Neural crest cell (in vitro differentiated cells): Measurements from ENCODE around the gene FN1. TPM values are rescaled to one million over a fixed set of nuclear protein-coding genes. Genes with fewer than 3 reads are reported as not detected.

Source experiments
- DNase-seq: peaks from one replicate; pipeline ENCODE4 v3.0.0; 2021; ENCODE audit warnings: low read depth, mixed read lengths, low spot score
- H3K27ac Mint-ChIP-seq: one replicate; pipeline ENCODE4 v1.8.0; 2021; ENCODE audit warnings: mild to moderate bottlenecking, mixed read lengths; ENCODE audit not compliant: unreplicated experiment
- H3K27me3 Mint-ChIP-seq: 2 replicates; pipeline ENCODE4 v1.8.0; 2021; ENCODE audit warnings: low read depth, mild to moderate bottlenecking, mixed read lengths
- H3K36me3 Mint-ChIP-seq: 2 replicates; pipeline ENCODE4 v1.8.0; 2021; ENCODE audit warnings: low read depth, mild to moderate bottlenecking, mixed read lengths
- H3K4me1 Mint-ChIP-seq: 2 replicates; pipeline ENCODE4 v1.8.0; 2021; ENCODE audit warnings: mixed read lengths
- H3K4me3 Mint-ChIP-seq: one replicate; pipeline ENCODE4 v1.8.0; 2021; ENCODE audit warnings: mild to moderate bottlenecking, mixed read lengths
- H3K9me3 Mint-ChIP-seq: 2 replicates; pipeline ENCODE4 v1.8.0; 2021; ENCODE audit warnings: mixed read lengths
- CTCF ChIP-seq: fragments of 200-600 bp; sonication (generic); conservative IDR thresholded peaks from 2 replicates; pipeline ENCODE4 v1.5.0; 2021; ENCODE audit warnings: antibody characterized with exemption, mild to moderate bottlenecking
- total RNA-seq: library from RNA; stranded (reverse); gene quantifications from 2 replicates; pipeline ENCODE4 v1.2.1, GENCODE V29; 2021

Gene FN1
- total RNA-seq, 1 donor from 2014 or later: 103 TPM

GRCh38 chr2:215479121-215479520 is 43.3 kb upstream of the FN1 start:
- H3K27ac Mint-ChIP-seq: no peak overlapping the region
- no peak for TF ChIP-seq CTCF
- no peaks in the 10 kb centered on the region for H3K27me3 Mint-ChIP-seq
- no peak overlapping the region for H3K4me3 Mint-ChIP-seq
- H3K9me3 Mint-ChIP-seq: peaks cover 2% of the 10 kb centered on the region
- H3K36me3 Mint-ChIP-seq: no peaks in the 10 kb centered on the region
- DNase-seq: no peak
- H3K4me1 Mint-ChIP-seq: peaks cover 15% of the 10 kb centered on the region

- no peak for DNase-seq
- H3K4me1 Mint-ChIP-seq: peaks cover 15% of the 10 kb centered on the region
- no peak for TF ChIP-seq CTCF
- H3K4me3 Mint-ChIP-seq: no peak overlapping the region
- no peaks in the 10 kb centered on the region for H3K36me3 Mint-ChIP-seq
- H3K9me3 Mint-ChIP-seq: no peaks in the 10 kb centered on the region
- H3K27ac Mint-ChIP-seq: no peak overlapping the region
- no peaks in the 10 kb centered on the region for H3K27me3 Mint-ChIP-seq
These were observed 40.6 kb upstream of the FN1 start for GRCh38 chr2:215476424-215476823.

- no peak overlapping the region for H3K4me3 Mint-ChIP-seq
- H3K27ac Mint-ChIP-seq: no peak overlapping the region
- no peaks in the 10 kb centered on the region for H3K27me3 Mint-ChIP-seq
- DNase-seq: no peak
- H3K36me3 Mint-ChIP-seq: no peaks in the 10 kb centered on the region
- no peak for TF ChIP-seq CTCF
- peaks cover 13% of the 10 kb centered on the region for H3K4me1 Mint-ChIP-seq
- H3K9me3 Mint-ChIP-seq: peaks cover 6% of the 10 kb centered on the region
These were observed 30.4 kb upstream of the FN1 start for GRCh38 chr2:215466097-215466909.

GRCh38 chr2:215465256-215465655 is 29.4 kb upstream of the FN1 start:
- Mint-ChIP-seq H3K4me1 (peaks cover 6% of the 10 kb centered on the region), H3K36me3 (no peaks in the 10 kb centered on the region), H3K9me3 (peaks cover 3% of the 10 kb centered on the region), H3K4me3 (no peak overlapping the region), H3K27me3 (no peaks in the 10 kb centered on the region), H3K27ac (no peak overlapping the region)
- no peak for TF ChIP-seq CTCF
- DNase-seq: no peak

GRCh38 chr2:215461836-215462532 is 26.1 kb upstream of the FN1 start:
- Mint-ChIP-seq H3K27ac (no peak overlapping the region), H3K4me1 (peaks cover 6% of the 10 kb centered on the region), H3K4me3 (no peak overlapping the region), H3K36me3 (no peaks in the 10 kb centered on the region), H3K27me3 (no peaks in the 10 kb centered on the region), H3K9me3 (peaks cover 3% of the 10 kb centered on the region)
- DNase-seq: no peak
- TF ChIP-seq CTCF: no peak
